HFFc6 (cell line): Measurements from ENCODE around the gene MYORG. TPM values are rescaled to one million over a fixed set of nuclear protein-coding genes. Genes with fewer than 3 reads are reported as not detected.
"Not testable (repeated sequence)": the region's sequence is repeated elsewhere in the genome, so short reads cannot be mapped to it uniquely, and the experiment has no call there.

Experiments
- DNase-seq: peaks from one replicate; pipeline ENCODE4 v3.0.0-alpha.2; 2018
- H3K27ac Mint-ChIP-seq: 2 replicates; pipeline ENCODE4 v1.8.0; 2020; ENCODE audit warnings: mild to moderate bottlenecking, mixed read lengths
- H3K27me3 Mint-ChIP-seq: 2 replicates; pipeline ENCODE4 v1.8.0; 2021; ENCODE audit warnings: mild to moderate bottlenecking, moderate library complexity, mixed read lengths; ENCODE audit not compliant: insufficient read depth
- H3K36me3 Mint-ChIP-seq: 2 replicates; pipeline ENCODE4 v1.8.0; 2021; ENCODE audit warnings: low read depth, mixed read lengths
- H3K4me1 Mint-ChIP-seq: 2 replicates; pipeline ENCODE4 v1.8.0; 2020; ENCODE audit warnings: low read depth, mixed read lengths
- H3K4me3 Mint-ChIP-seq: 2 replicates; pipeline ENCODE4 v1.8.0; 2020; ENCODE audit warnings: mild to moderate bottlenecking, moderate library complexity, mixed read lengths
- H3K9me3 Mint-ChIP-seq: 2 replicates; pipeline ENCODE4 v1.8.0; 2020; ENCODE audit warnings: mild to moderate bottlenecking, mixed read lengths
- total RNA-seq, 6 experiments: library from RNA; stranded (reverse); fragmentation: NEBNext Ultra II Directional; extraction: Animal tissue kit (Norgen Biotek cat#: 25700); gene quantifications; 2 replicates in 1 of 6; 3 replicates in 5 of 6; pipeline ENCODE4 v1.2.3, GENCODE V29; 2021
- TF ChIP-seq, protein P1 (sequence below): fragments of 200-600 bp; sonication (generic); IDR thresholded peaks from 2 replicates; pipeline ENCODE4 v1.5.0; 2021; ENCODE audit warnings: antibody characterized with exemption, mild to moderate bottlenecking

The MYORG gene
- total RNA-seq, 6 experiments from 2014 or later, result 0.96 to 2.2 (median 1.4) TPM

DNA sequence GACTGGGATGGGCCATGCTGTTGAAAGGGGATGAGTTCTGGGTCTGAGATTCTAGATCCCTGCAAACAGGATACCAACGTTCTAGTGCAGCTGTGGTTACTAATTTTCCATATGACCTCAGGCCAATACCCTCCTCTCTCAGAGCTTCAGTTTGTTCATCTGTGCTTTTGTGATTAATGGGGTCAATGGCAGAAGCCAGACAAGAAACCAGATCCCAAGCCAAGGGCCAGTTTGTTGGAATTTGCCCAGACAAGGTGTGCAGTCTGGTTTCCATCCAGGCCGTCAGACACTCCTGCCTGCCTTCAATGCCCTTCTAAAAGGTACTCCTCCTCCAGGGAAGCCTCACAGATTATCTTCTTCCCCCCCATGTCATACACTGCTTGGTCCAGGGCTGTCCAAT lies 11.4 kb downstream of the MYORG start:
- H3K36me3 Mint-ChIP-seq, result peaks cover 10% of the 10 kb centered on the region
- TF ChIP-seq, protein P1, sequence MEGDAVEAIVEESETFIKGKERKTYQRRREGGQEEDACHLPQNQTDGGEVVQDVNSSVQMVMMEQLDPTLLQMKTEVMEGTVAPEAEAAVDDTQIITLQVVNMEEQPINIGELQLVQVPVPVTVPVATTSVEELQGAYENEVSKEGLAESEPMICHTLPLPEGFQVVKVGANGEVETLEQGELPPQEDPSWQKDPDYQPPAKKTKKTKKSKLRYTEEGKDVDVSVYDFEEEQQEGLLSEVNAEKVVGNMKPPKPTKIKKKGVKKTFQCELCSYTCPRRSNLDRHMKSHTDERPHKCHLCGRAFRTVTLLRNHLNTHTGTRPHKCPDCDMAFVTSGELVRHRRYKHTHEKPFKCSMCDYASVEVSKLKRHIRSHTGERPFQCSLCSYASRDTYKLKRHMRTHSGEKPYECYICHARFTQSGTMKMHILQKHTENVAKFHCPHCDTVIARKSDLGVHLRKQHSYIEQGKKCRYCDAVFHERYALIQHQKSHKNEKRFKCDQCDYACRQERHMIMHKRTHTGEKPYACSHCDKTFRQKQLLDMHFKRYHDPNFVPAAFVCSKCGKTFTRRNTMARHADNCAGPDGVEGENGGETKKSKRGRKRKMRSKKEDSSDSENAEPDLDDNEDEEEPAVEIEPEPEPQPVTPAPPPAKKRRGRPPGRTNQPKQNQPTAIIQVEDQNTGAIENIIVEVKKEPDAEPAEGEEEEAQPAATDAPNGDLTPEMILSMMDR, result no peak
- H3K27me3 Mint-ChIP-seq, result no peaks in the 10 kb centered on the region; the same call in 1 of the 2 replicates
- H3K9me3 Mint-ChIP-seq, result peaks cover 12% of the 10 kb centered on the region
- DNase-seq, result no peak
- H3K27ac Mint-ChIP-seq, result no peak overlapping the region
- H3K4me1 Mint-ChIP-seq, result no peaks in the 10 kb centered on the region
- H3K4me3 Mint-ChIP-seq, result no peak overlapping the region

- H3K36me3 Mint-ChIP-seq, result peaks cover 6% of the 10 kb centered on the region
- peaks cover 7% of the 10 kb centered on the region for H3K9me3 Mint-ChIP-seq
- no peaks in the 10 kb centered on the region for H3K4me1 Mint-ChIP-seq
- DNase-seq, result no peak
- no peaks in the 10 kb centered on the region; the same call in 1 of the 2 replicates for H3K27me3 Mint-ChIP-seq
- H3K4me3 Mint-ChIP-seq, result no peak overlapping the region
- TF ChIP-seq, protein P1, result no peak
- no peak overlapping the region for H3K27ac Mint-ChIP-seq
Measured at GRCh38 chr9:34363619-34364351, 12.9 kb downstream of the MYORG start.

GRCh38 chr9:34362614-34363214 lies 14.0 kb downstream of the MYORG start:
- no peak for DNase-seq
- Mint-ChIP-seq H3K27ac (no peak overlapping the region), H3K4me3 (no peak overlapping the region), H3K4me1 (no peaks in the 10 kb centered on the region), H3K27me3 (no peaks in the 10 kb centered on the region; the same call in 1 of the 2 replicates), H3K9me3 (no peaks in the 10 kb centered on the region; the same call in 1 of the 2 replicates), H3K36me3 (no peaks in the 10 kb centered on the region)
- TF ChIP-seq, protein P1, result no peak

- not testable (repeated sequence) for H3K27me3 Mint-ChIP-seq, H3K4me3 Mint-ChIP-seq, DNase-seq, H3K27ac Mint-ChIP-seq, H3K4me1 Mint-ChIP-seq, H3K9me3 Mint-ChIP-seq
- H3K36me3 Mint-ChIP-seq, result peaks cover 18% of the 10 kb centered on the region
Measured at GRCh38 chr9:34352957-34353356, 23.7 kb downstream of the MYORG start.

DNA sequence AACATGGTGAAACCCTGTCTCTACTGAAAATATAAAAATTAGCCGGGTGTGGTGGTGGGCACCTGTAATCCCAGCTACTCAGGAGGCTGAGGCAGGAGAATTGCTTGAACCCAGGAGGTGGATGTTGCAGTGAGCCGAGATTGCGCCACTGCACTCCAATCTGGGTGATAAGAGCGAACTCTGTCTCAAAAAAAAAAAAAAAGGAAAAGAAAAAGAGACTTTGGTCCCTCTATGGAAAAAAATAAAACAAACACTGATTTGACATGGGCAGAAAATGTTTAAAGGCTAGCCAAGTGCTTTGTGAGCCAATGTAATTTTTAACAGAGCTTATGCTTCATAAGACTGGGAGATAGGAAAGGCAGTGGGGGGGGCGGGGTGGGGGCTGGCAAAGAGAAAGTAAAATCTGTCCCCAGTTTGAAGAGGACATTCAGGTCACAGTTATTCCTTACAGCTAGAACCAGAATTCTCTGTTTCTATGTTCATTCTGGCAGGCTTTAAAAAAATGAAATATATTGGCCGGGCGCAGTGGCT lies 24.5 kb downstream of the MYORG start:
- H3K27ac Mint-ChIP-seq, H3K27me3 Mint-ChIP-seq, H3K4me1 Mint-ChIP-seq, H3K9me3 Mint-ChIP-seq, DNase-seq, H3K4me3 Mint-ChIP-seq: not testable (repeated sequence)
- H3K36me3 Mint-ChIP-seq, result peaks cover 18% of the 10 kb centered on the region

- no peak for DNase-seq
- Mint-ChIP-seq H3K4me1 (no peaks in the 10 kb centered on the region), H3K9me3 (no peaks in the 10 kb centered on the region), H3K27me3 (no peaks in the 10 kb centered on the region; the same call in 1 of the 2 replicates), H3K4me3 (no peak overlapping the region), H3K27ac (no peak overlapping the region), H3K36me3 (peaks cover 5% of the 10 kb centered on the region)
- TF ChIP-seq, protein P1, result no peak
Measured at GRCh38 chr9:34349324-34349723, 27.4 kb downstream of the MYORG start.
